HepG2 (cell line): ENCODE results near the gene QSOX1. TPM values are rescaled to one million over a fixed set of nuclear protein-coding genes. Genes with fewer than 3 reads are reported as not detected.

Experiments used
- ATAC-seq: fragments of 200-7000 bp; cut with Tn5 transposase; 3 replicates; pipeline ENCODE4 v1.9.1; 2020; ENCODE audit warnings: mild to moderate bottlenecking, moderate library complexity
- BruUV-seq: library from RNA; stranded (reverse); fragments of 400-500 nt; replicated peaks from 2 replicates; lab custom pipeline; 2021; lab: Mats Ljungman, UMichigan
- CTCF ChIA-PET: fragments of 300-600 bp; formaldehyde crosslinking; extraction: SDS; loops from one replicate; lab custom pipeline; 2021; ENCODE audit warnings: low total read pairs, inconsistent platforms, low intra/inter-chr PET ratio; lab: Yijun Ruan, JAX
- POLR2A ChIA-PET: fragments of 350-600 bp; sonication (Branson Sonifier 250); formaldehyde crosslinking; loops from one replicate; lab custom pipeline; 2020; ENCODE audit warnings: antibody characterized with exemption, inconsistent platforms; lab: Yijun Ruan, JAX
- DNase-seq: peaks from one replicate; pipeline ENCODE4 v3.0.0-alpha.2; 2015; ENCODE audit warnings: low spot score
- FAIRE-seq: peaks from 3 replicates; lab custom pipeline; 2011; peaks lifted over from hg19 to GRCh38; lab: Jason Lieb, UNC
- H2AFZ ChIP-seq: one replicate; pipeline ENCODE4 v1.6.1; 2011; ENCODE audit warnings: low read length, inconsistent platforms
- H3K27ac ChIP-seq: fragments of 300-600 bp; 3 replicates; pipeline ENCODE4 v1.8.0; 2011; ENCODE audit warnings: mixed run types, mild to moderate bottlenecking, mixed read lengths, low read length, inconsistent platforms; ENCODE audit not compliant: insufficient read depth; ENCODE audit errors: extremely low read length
- H3K27me3 ChIP-seq, 2 experiments: fragments of 200-600 bp in 1 of 2; 2 replicates in 1 of 2; 3 replicates in 1 of 2; pipeline versions ENCODE4 v1.6.0 to v1.8.0; 2011; ENCODE audit warnings: low read length in 2 of 2, mild to moderate bottlenecking in 2 of 2, moderate library complexity in 2 of 2, inconsistent platforms in 1 of 2; ENCODE audit not compliant: insufficient read depth in 2 of 2, control insufficient read depth in 1 of 2
- H3K36me3 ChIP-seq, 2 experiments: fragments of 200-600 bp in 1 of 2; replicated peaks in 1 of 2; 2 replicates in 1 of 2; 3 replicates in 1 of 2; pipeline versions ENCODE4 v1.5.1 to v1.8.0; 2011; ENCODE audit warnings: low read length in 2 of 2, inconsistent platforms in 1 of 2; ENCODE audit not compliant: insufficient read depth in 2 of 2, control insufficient read depth in 1 of 2
- H3K4me1 ChIP-seq: 2 replicates; pipeline ENCODE4 v1.5.1; 2012; ENCODE audit warnings: low read length, inconsistent platforms; ENCODE audit not compliant: insufficient read depth
- H3K4me2 ChIP-seq: 2 replicates; pipeline ENCODE4 v1.6.0; 2011; ENCODE audit warnings: low read depth, low read length, inconsistent platforms
- H3K4me3 ChIP-seq, 3 experiments: fragments of 200-600 bp in 1 of 3; sonication (generic), shearing (Covaris generic) in 1 of 3; replicated peaks in 1 of 3; 2 replicates each; pipeline ENCODE4 v1.5.1; 2011 to 2016; ENCODE audit warnings: low read length in 3 of 3, inconsistent platforms in 2 of 3, low read depth in 2 of 3, mild to moderate bottlenecking in 2 of 3, control low read depth in 1 of 3, mixed read lengths in 1 of 3; ENCODE audit not compliant: insufficient read depth in 1 of 3
- H3K79me2 ChIP-seq: one replicate; pipeline ENCODE4 v1.6.1; 2011; ENCODE audit warnings: low read length, inconsistent platforms; ENCODE audit not compliant: insufficient read depth
- H3K9ac ChIP-seq: 2 replicates; pipeline ENCODE4 v1.6.0; 2011; ENCODE audit warnings: mild to moderate bottlenecking, low read depth, low read length, inconsistent platforms; ENCODE audit not compliant: insufficient read depth
- H3K9me3 ChIP-seq: 2 replicates; pipeline ENCODE4 v1.5.1; 2012; ENCODE audit warnings: mild to moderate bottlenecking, low read length
- H4K20me1 ChIP-seq: 2 replicates; pipeline ENCODE4 v1.6.0; 2011; ENCODE audit warnings: inconsistent platforms, mild to moderate bottlenecking, low read length, moderate library complexity; ENCODE audit not compliant: insufficient read depth
- CENPBD1 ChIP-seq: sonication (generic); formaldehyde crosslinking; IDR thresholded peaks from 2 replicates; pipeline ENCODE4 v1.8.0; 2022; ENCODE audit warnings: missing genetic modification reagents, low read depth, mild to moderate bottlenecking, borderline replicate concordance
- FOXP1 ChIP-seq, 2 experiments: fragments of 450-650 bp in 1 of 2; IDR thresholded peaks; 2 replicates each; pipeline ENCODE4 v1.6.1; 2017 to 2018; ENCODE audit warnings: antibody characterized with exemption in 1 of 2
- GATAD2A ChIP-seq: IDR thresholded peaks from 2 replicates; pipeline ENCODE4 v1.6.1; 2016
- HES4 ChIP-seq: sonication (generic); formaldehyde crosslinking; IDR thresholded peaks from 2 replicates; pipeline ENCODE4 v1.9.0; 2021; ENCODE audit warnings: mild to moderate bottlenecking, missing genetic modification reagents, borderline replicate concordance
- PAF1 ChIP-seq: IDR thresholded peaks from 2 replicates; pipeline ENCODE4 v1.6.1; 2016; ENCODE audit warnings: missing genetic modification reagents, missing compliant biosample characterization
- PRPF4 ChIP-seq: fragments of 200-400 bp; formaldehyde crosslinking; IDR thresholded peaks from 2 replicates; pipeline ENCODE4 v1.6.1; 2016; ENCODE audit warnings: low read length, low read depth; ENCODE audit not compliant: poor library complexity, severe bottlenecking
- SCMH1 ChIP-seq: sonication (generic); formaldehyde crosslinking; IDR thresholded peaks from 2 replicates; pipeline ENCODE4 v1.9.0; 2021; ENCODE audit warnings: missing genetic modification reagents, mild to moderate bottlenecking, borderline replicate concordance
- SMAD3 ChIP-seq: sonication (generic); formaldehyde crosslinking; IDR thresholded peaks from 2 replicates; pipeline ENCODE4 v1.4.0; 2020; ENCODE audit warnings: missing genetic modification reagents
- SP1 ChIP-seq, 2 experiments: fragments of 450-650 bp in 1 of 2; sonication (generic) in 1 of 2; formaldehyde crosslinking in 1 of 2; IDR thresholded peaks; 2 replicates each; pipeline versions ENCODE4 v1.4.0 to v1.6.1; 2016 to 2020; ENCODE audit warnings: missing genetic modification reagents in 1 of 2
- ZFP36 ChIP-seq: fragments of 150-350 bp; IDR thresholded peaks from 2 replicates; pipeline ENCODE4 v1.6.1; 2018; ENCODE audit warnings: borderline replicate concordance, low read length, low read depth; ENCODE audit not compliant: partially characterized antibody
- ZFP62 ChIP-seq: sonication (generic); formaldehyde crosslinking; IDR thresholded peaks from 2 replicates; pipeline ENCODE4 v1.4.0; 2020; ENCODE audit warnings: missing genetic modification reagents
- ZKSCAN1 ChIP-seq: fragments of 150-350 bp; IDR thresholded peaks from 2 replicates; pipeline ENCODE4 v1.6.1; 2014; ENCODE audit warnings: low read length
- ZMAT3 ChIP-seq: sonication (generic); formaldehyde crosslinking; conservative IDR thresholded peaks from 2 replicates; pipeline ENCODE4 v1.7.0; 2021; ENCODE audit warnings: missing genetic modification reagents
- ZNF282 ChIP-seq: fragments of 450-650 bp; IDR thresholded peaks from 2 replicates; pipeline ENCODE4 v1.6.1; 2018; ENCODE audit not compliant: partially characterized antibody
- ZNF766 ChIP-seq: sonication (generic); formaldehyde crosslinking; IDR thresholded peaks from 2 replicates; pipeline ENCODE4 v1.5.0; 2020; ENCODE audit warnings: missing genetic modification reagents, borderline replicate concordance
- WGBS: methylation state at CpG from one replicate; pipeline ENCODE4 v1.1.6; 2017; ENCODE audit warnings: low lambda C conversion rate; 5-methylcytosine and 5-hydroxymethylcytosine counted together
- in situ Hi-C: cut with HindIII; loops from 2 replicates; pipeline ENCODE4 v1.10.0; 2017; ENCODE audit warnings: low pct_unique_long_range_greater_than_20kb; ENCODE audit not compliant: extremely low pct_ligation_motif_present
- intact Hi-C: fragments of 100-400 bp; cut with micrococcal nuclease; formaldehyde crosslinking; loops from one replicate; pipeline ENCODE4 v1.10.0; 2022; ENCODE audit not compliant: unreplicated experiment
- polyA plus RNA-seq, 8 experiments: library from polyadenylated mRNA; depleted of rRNA in 3 of 8; stranded (reverse) in 7 of 8; unstranded in 1 of 8; fragments of >200 nt; fragmentation: Illumina TruSeq in 4 of 8; extraction: Trizol in 4 of 8; gene quantifications; 2 replicates each; pipeline versions ENCODE4 v1.2.1 to v1.2.3, GENCODE V29; 2011 to 2016; ENCODE audit warnings: low read depth in 4 of 8, missing spikeins in 1 of 8, mixed read lengths in 1 of 8; ENCODE audit not compliant: insufficient read depth in 1 of 8
- total RNA-seq, 5 experiments: library from RNA; depleted of rRNA; stranded (reverse); fragments of >200 nt; fragmentation: Illumina TruSeq; extraction: Trizol; gene quantifications; 2 replicates each; pipeline ENCODE4 v1.2.3, GENCODE V29; 2016; ENCODE audit warnings: low read depth in 1 of 5
- TF ChIP-seq, protein P1 (sequence below): sonication (generic); formaldehyde crosslinking; IDR thresholded peaks from 2 replicates; pipeline ENCODE4 v1.4.0; 2020; ENCODE audit warnings: mild to moderate bottlenecking, missing genetic modification reagents

Gene QSOX1
- total and polyA plus RNA-seq, 2 of the 13 experiments (the other 11 are each of a cell fraction or from before 2014, with no cell fraction given) = 6.8 to 40.2 TPM

DNA sequence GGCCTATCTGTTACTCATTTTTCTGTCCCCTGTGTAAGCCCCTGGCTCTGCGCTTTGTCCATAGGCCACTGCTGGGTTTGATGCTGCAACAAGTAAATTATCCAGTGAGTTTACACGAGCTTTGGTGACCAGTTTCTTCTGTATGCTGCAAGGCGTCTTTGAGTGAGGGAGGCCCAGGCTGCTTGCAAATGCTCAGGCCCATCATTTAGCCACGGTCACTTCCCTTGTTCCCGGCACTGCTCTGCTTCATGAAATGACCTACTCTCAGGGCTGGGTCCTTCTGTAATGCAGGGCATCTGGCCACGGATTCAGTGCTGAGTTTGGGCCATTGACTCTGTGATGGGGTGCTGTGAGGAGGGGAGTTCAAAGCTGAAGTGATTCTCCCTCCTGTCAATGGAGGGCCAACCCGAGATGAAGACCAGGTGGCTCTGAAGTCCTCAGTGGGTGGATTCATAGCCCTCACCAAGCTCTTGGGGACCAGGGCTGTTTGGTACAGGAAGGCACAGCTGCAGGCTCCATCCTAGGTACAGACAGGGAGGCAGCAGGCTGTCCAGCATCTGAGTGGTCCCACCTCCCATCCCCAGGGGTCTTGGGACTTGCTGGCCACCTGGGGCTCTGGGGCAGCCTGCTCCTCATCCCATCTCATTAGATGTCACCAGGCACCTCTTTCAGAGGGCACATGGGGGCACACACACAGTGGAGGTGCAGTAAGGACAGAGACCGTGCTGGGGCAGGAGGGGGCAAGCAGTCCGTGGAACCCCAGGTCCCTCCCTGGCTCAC lies 97.0 kb downstream of the QSOX1 start:
- ChIA-PET CTCF (interaction anchor here (1.6 to 3.2 kb wide), 3 partner anchors 65 to 226 kb away, joined by 3 to 17 read pairs (median 10); no protein-coding TSS in a partner anchor), POLR2A (no interaction called here)
- peaks cover 84% of the 10 kb centered on the region for H3K4me1 ChIP-seq
- FAIRE-seq (no peak), ATAC-seq (no peak), DNase-seq (no peak)
- H4K20me1 ChIP-seq = no peaks in the 10 kb centered on the region
- no peaks in the 10 kb centered on the region for H3K36me3 ChIP-seq
- no peak overlapping the region for H3K9ac ChIP-seq
- H3K4me2 ChIP-seq = no peak overlapping the region
- peaks cover 0 to 8% of the 10 kb centered on the region in 2 experiments; a peak in 3 of 5 replicates for H3K27me3 ChIP-seq
- WGBS = 33% methylated on average over 7 of the region's 9 CpGs
- no peak overlapping the region for H3K27ac ChIP-seq
- intact Hi-C loops = loop anchor here (1.0 to 5.0 kb wide), 2 partner anchors 165 to 231 kb away; no protein-coding TSS in a partner anchor
- no TSS peak for BruUV-seq
- no peaks in the 10 kb centered on the region for H3K9me3 ChIP-seq
- no peak overlapping the region for H2AFZ ChIP-seq
- TF ChIP-seq GATAD2A (CRISPR knock-in tag) (no peak), FOXP1 (IDR thresholded peaks at IDR 0.05) (no peak), FOXP1 (CRISPR knock-in tag; IDR thresholded peaks at IDR 0.05) (no peak), ZNF282 (no peak), ZKSCAN1 (no peak), SMAD3 (CRISPR knock-in tag) (no peak), ZFP62 (CRISPR knock-in tag) (no peak), PAF1 (CRISPR knock-in tag) (no peak), ZNF766 (no peak), ZMAT3 (CRISPR knock-in tag) (no peak), ZFP36 (no peak), HES4 (CRISPR knock-in tag) (no peak), SP1 (IDR thresholded peaks at IDR 0.05) (no peak), SP1 (CRISPR knock-in tag; IDR thresholded peaks at IDR 0.05) (no peak), CENPBD1 (no peak), SCMH1 (CRISPR knock-in tag) (no peak), PRPF4 (no peak)
- TF ChIP-seq, protein P1, sequence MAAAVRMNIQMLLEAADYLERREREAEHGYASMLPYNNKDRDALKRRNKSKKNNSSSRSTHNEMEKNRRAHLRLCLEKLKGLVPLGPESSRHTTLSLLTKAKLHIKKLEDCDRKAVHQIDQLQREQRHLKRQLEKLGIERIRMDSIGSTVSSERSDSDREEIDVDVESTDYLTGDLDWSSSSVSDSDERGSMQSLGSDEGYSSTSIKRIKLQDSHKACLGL = no peak
- in situ Hi-C loops = loop anchor here (5.0 kb wide), 2 partner anchors 166 to 226 kb away; no protein-coding TSS in a partner anchor
- H3K79me2 ChIP-seq = no peaks in the 10 kb centered on the region
- H3K4me3 ChIP-seq = no peak overlapping the region
